Measurements from ENCODE around the gene RTP1.

RTP1 gene

DNA sequence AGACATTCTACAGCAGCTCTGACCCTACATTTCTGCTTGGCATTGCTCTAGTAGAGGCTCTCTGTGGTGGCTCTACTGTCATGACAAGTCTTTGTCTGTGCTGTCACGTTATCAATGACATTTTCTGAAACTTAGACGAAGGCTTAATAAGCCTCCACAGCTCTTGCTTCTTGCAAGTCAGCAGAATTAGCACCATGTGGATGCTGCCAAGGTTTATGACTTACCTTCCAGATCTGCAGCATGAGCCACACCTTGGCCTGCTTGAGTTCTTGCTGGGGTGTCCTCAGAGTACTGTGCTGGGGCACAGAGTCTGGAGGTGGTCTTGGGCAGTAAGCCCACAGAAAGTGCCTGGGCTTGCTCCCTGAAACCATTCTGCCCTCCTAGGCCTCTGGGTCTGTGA lies 9.8 kb downstream of the RTP1 start:
- H3K9me3 ChIP-seq (ENCODE audit: control insufficient read depth, insufficient read depth, low read length): 0 out of 2 replicates have a peak, but pooled peaks cover 4% of the 10 kb centered on the region
- no peak overlapping the region for H3K4me2 ChIP-seq (ENCODE audit: low read length)
- no peak overlapping the region for H3K27ac ChIP-seq (ENCODE audit: low read depth, low read length)
- H3K36me3 ChIP-seq (ENCODE audit: control insufficient read depth, low read length): no peaks in the 10 kb centered on the region
- peaks cover 15% of the 10 kb centered on the region; the same call in 1 of the 2 replicates for H3K27me3 ChIP-seq (ENCODE audit: control insufficient read depth, low read length)
- H3K4me1 ChIP-seq (ENCODE audit: control insufficient read depth, low read length): no peaks in the 10 kb centered on the region
- H4K20me1 ChIP-seq (ENCODE audit: control insufficient read depth, insufficient read depth, low read depth, low read length): no peaks in the 10 kb centered on the region
- no peaks in the 10 kb centered on the region for H3K79me2 ChIP-seq (ENCODE audit: control insufficient read depth, low read length)
- no peak for TF ChIP-seq EZH2phosphoT487 (IDR thresholded peaks at IDR 0.05; ENCODE audit: borderline replicate concordance, low read length)
- TF ChIP-seq, protein P1, sequence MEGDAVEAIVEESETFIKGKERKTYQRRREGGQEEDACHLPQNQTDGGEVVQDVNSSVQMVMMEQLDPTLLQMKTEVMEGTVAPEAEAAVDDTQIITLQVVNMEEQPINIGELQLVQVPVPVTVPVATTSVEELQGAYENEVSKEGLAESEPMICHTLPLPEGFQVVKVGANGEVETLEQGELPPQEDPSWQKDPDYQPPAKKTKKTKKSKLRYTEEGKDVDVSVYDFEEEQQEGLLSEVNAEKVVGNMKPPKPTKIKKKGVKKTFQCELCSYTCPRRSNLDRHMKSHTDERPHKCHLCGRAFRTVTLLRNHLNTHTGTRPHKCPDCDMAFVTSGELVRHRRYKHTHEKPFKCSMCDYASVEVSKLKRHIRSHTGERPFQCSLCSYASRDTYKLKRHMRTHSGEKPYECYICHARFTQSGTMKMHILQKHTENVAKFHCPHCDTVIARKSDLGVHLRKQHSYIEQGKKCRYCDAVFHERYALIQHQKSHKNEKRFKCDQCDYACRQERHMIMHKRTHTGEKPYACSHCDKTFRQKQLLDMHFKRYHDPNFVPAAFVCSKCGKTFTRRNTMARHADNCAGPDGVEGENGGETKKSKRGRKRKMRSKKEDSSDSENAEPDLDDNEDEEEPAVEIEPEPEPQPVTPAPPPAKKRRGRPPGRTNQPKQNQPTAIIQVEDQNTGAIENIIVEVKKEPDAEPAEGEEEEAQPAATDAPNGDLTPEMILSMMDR (IDR thresholded peaks at IDR 0.05; ENCODE audit: low read depth, low read length, poor library complexity, severe bottlenecking): no peak
- no peak overlapping the region for H3K4me3 ChIP-seq (ENCODE audit: low read length)
- H3F3A ChIP-seq (ENCODE audit: control insufficient read depth, insufficient read depth): no peaks in the 10 kb centered on the region
- no peaks in the 10 kb centered on the region for H3K9me2 ChIP-seq (replicated peaks; ENCODE audit: control insufficient read depth, low read length)

DNA sequence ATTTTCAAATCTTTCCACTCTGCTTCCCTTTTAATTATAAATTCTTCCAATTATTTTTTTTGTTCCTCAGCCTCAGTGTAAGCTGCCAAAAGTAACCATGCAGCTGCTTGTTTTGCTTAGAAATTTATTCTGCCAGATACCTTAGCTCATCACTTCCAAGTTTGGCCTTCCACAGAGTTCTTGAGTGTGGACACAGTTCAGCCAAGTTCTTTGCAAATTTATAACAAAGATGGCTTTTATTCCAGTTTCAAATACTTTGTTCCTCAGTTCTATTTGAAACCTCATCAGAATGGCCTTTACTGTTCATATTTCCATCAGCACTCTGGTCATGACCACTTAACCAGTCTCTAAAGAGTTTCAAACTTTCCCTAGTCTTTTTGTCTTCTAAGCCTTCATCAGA lies 10.3 kb downstream of the RTP1 start:
- no peaks in the 10 kb centered on the region for H3F3A ChIP-seq (ENCODE audit: control insufficient read depth, insufficient read depth)
- H3K36me3 ChIP-seq (ENCODE audit: control insufficient read depth, low read length): no peaks in the 10 kb centered on the region
- TF ChIP-seq, protein P1 (IDR thresholded peaks at IDR 0.05; ENCODE audit: low read depth, low read length, poor library complexity, severe bottlenecking): no peak
- TF ChIP-seq EZH2phosphoT487 (IDR thresholded peaks at IDR 0.05; ENCODE audit: borderline replicate concordance, low read length): no peak
- H3K79me2 ChIP-seq (ENCODE audit: control insufficient read depth, low read length): no peaks in the 10 kb centered on the region
- no peaks in the 10 kb centered on the region for H3K9me2 ChIP-seq (replicated peaks; ENCODE audit: control insufficient read depth, low read length)
- no peaks in the 10 kb centered on the region for H3K4me1 ChIP-seq (ENCODE audit: control insufficient read depth, low read length)
- H3K27me3 ChIP-seq (ENCODE audit: control insufficient read depth, low read length): peaks cover 11% of the 10 kb centered on the region; the same call in 1 of the 2 replicates
- no peaks in the 10 kb centered on the region for H4K20me1 ChIP-seq (ENCODE audit: control insufficient read depth, insufficient read depth, low read depth, low read length)
- no peak overlapping the region for H3K4me2 ChIP-seq (ENCODE audit: low read length)
- 0 out of 2 replicates have a peak, but pooled peaks cover 4% of the 10 kb centered on the region for H3K9me3 ChIP-seq (ENCODE audit: control insufficient read depth, insufficient read depth, low read length)
- H3K27ac ChIP-seq (ENCODE audit: low read depth, low read length): no peak overlapping the region
- no peak overlapping the region for H3K4me3 ChIP-seq (ENCODE audit: low read length)

DNA sequence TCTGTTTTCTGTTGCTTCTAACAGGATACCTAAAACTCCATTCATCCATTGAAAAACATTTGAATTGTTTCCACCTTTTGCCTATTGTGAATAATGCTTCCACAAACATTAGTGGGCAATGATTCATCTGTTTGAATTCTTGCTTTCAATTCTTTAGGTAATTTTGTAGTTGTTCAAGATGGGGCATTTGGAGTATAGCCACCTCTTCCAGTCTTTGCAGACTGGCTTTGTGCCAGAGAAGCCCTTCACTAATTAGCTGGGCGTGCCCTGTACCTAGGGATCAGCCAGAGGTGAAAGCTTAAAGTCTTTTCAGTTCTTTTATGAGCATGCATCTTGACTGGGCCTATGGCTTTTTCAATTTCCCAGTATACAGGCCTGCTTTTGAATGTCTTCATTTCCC lies 10.9 kb downstream of the RTP1 start:
- Histone ChIP-seq H3K27me3 (ENCODE audit: control insufficient read depth, low read length) (peaks cover 8% of the 10 kb centered on the region; the same call in 1 of the 2 replicates), H3K9me2 (replicated peaks; ENCODE audit: control insufficient read depth, low read length) (no peaks in the 10 kb centered on the region), H3K27ac (ENCODE audit: low read depth, low read length) (no peak overlapping the region), H3K79me2 (ENCODE audit: control insufficient read depth, low read length) (no peaks in the 10 kb centered on the region), H3K4me2 (ENCODE audit: low read length) (no peak overlapping the region), H3K4me3 (ENCODE audit: low read length) (no peak overlapping the region), H3F3A (ENCODE audit: control insufficient read depth, insufficient read depth) (no peaks in the 10 kb centered on the region), H3K4me1 (ENCODE audit: control insufficient read depth, low read length) (no peaks in the 10 kb centered on the region), H3K36me3 (ENCODE audit: control insufficient read depth, low read length) (no peaks in the 10 kb centered on the region), H3K9me3 (ENCODE audit: control insufficient read depth, insufficient read depth, low read length) (0 out of 2 replicates have a peak, but pooled peaks cover 4% of the 10 kb centered on the region), H4K20me1 (ENCODE audit: control insufficient read depth, insufficient read depth, low read depth, low read length) (no peaks in the 10 kb centered on the region)
- TF ChIP-seq EZH2phosphoT487 (IDR thresholded peaks at IDR 0.05; ENCODE audit: borderline replicate concordance, low read length): no peak
- TF ChIP-seq, protein P1 (IDR thresholded peaks at IDR 0.05; ENCODE audit: low read depth, low read length, poor library complexity, severe bottlenecking): no peak
